ENCODE measurements around the gene DDRGK1.

- TF ChIP-seq, protein P1, sequence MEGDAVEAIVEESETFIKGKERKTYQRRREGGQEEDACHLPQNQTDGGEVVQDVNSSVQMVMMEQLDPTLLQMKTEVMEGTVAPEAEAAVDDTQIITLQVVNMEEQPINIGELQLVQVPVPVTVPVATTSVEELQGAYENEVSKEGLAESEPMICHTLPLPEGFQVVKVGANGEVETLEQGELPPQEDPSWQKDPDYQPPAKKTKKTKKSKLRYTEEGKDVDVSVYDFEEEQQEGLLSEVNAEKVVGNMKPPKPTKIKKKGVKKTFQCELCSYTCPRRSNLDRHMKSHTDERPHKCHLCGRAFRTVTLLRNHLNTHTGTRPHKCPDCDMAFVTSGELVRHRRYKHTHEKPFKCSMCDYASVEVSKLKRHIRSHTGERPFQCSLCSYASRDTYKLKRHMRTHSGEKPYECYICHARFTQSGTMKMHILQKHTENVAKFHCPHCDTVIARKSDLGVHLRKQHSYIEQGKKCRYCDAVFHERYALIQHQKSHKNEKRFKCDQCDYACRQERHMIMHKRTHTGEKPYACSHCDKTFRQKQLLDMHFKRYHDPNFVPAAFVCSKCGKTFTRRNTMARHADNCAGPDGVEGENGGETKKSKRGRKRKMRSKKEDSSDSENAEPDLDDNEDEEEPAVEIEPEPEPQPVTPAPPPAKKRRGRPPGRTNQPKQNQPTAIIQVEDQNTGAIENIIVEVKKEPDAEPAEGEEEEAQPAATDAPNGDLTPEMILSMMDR (conservative IDR thresholded peaks at IDR 0.05; ENCODE audit: low read length): no peak
- no peak for TF ChIP-seq EZH2phosphoT487 (IDR thresholded peaks at IDR 0.05; ENCODE audit: borderline replicate concordance)
Observed at GRCh38 chr20:3204124-3204794, at the start of gene DDRGK1.

Measured in Loucy (cell line).